Measurements from ENCODE around the gene TAS2R39. TPM values are rescaled to one million over a fixed set of nuclear protein-coding genes. Genes with fewer than 3 reads are reported as not detected.

TAS2R39 gene
- total and polyA plus RNA-seq, 7 donors: 0.10 TPM; not detected in 6

DNA sequence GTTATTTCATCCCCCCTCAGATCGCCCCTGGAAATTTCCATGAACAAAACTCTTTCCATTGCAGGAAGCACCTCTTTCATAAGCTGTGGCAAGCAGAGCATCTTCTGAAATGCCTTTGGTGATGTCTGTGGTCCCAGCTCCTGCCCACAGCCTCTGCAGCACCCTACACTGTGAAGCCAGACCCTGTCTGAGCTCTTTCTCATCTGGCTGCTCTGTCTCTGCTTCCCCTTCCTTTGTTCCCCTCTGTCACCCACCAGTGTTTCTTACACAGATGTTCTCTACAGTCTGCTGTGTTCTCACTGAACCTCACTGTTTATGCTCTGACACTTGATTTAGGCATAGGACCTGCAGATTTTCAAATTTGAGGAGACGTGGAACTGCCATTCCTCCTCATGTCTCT, 1.9 kb upstream of the TAS2R39 start:
- Histone ChIP-seq H3K9me3 (peaks cover 22% of the 10 kb centered on the region), H3K27me3 (ENCODE audit: insufficient read depth in 3 of 3, low read length in 2 of 3) (peaks cover 0 to 6% (median 0%) of the 10 kb centered on the region in 3 donors), H3K4me1 (no peaks in the 10 kb centered on the region), H3K36me3 (ENCODE audit: insufficient read depth in 1 of 2, low read depth in 1 of 2) (no peaks in the 10 kb centered on the region), H3K4me3 (no peak overlapping the region), H3K27ac (no peak overlapping the region)
- intact Hi-C loops (cut with DNase I): loop anchor here in 1 of 2 donors (1.0 kb wide), 1 partner anchor 16 kb away; no protein-coding TSS in a partner anchor
- DNase-seq (no peak), ATAC-seq (no peak)
- TF ChIP-seq CTCF (IDR thresholded peaks at IDR 0.05): no peak
- WGBS, 3 donors: 86 to 94% (median 88%) methylated on average over 2 of the region's 2 CpGs

DNA sequence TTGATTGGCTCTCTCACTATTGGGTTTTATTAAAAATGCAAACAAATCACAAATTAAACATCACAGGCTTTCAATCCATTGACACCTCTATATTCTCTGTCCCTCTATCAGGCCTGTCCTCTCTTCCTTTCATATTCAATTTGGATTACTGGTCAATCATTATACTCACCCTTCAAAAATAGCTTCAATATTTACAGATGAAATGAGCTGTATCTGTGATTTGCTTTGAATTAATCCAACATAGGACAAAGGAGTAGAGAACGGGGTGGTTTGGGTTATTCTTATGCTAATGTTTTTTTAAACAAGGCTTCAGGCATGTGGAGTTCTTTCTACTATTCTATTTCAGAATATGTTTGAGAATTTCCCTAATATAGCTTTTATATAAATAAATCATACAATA, 2.3 kb downstream of the TAS2R39 start:
- no peak overlapping the region for H3K27ac ChIP-seq
- no peak for ATAC-seq
- intact Hi-C loops (cut with DNase I): no loop called here
- no peaks in the 10 kb centered on the region for H3K9me3 ChIP-seq
- no peak for TF ChIP-seq CTCF (IDR thresholded peaks at IDR 0.05)
- no peaks in the 10 kb centered on the region for H3K36me3 ChIP-seq (ENCODE audit: insufficient read depth in 1 of 2, low read depth in 1 of 2)
- H3K27me3 ChIP-seq (ENCODE audit: insufficient read depth in 3 of 3, low read length in 2 of 3): peaks cover 0 to 6% (median 0%) of the 10 kb centered on the region in 3 donors
- WGBS, 3 donors: 70 to 84% (median 77%) methylated on average over 1 of the region's 1 CpG
- no peaks in the 10 kb centered on the region for H3K4me1 ChIP-seq
- H3K4me3 ChIP-seq: no peak overlapping the region
- DNase-seq: no peak

- TF ChIP-seq CTCF (IDR thresholded peaks at IDR 0.05): no peak
- Histone ChIP-seq H3K4me1 (no peaks in the 10 kb centered on the region), H3K27ac (no peak overlapping the region), H3K4me3 (no peak overlapping the region), H3K36me3 (ENCODE audit: insufficient read depth in 1 of 2, low read depth in 1 of 2) (no peaks in the 10 kb centered on the region), H3K9me3 (no peaks in the 10 kb centered on the region), H3K27me3 (ENCODE audit: insufficient read depth in 3 of 3, low read length in 2 of 3) (peaks cover 0 to 6% (median 0%) of the 10 kb centered on the region in 3 donors)
- ATAC-seq (no peak), DNase-seq (no peak)
- intact Hi-C loops (cut with DNase I): no loop called here
- 66 to 71% (median 67%) methylated on average over 6 of the region's 6 CpGs for WGBS, 3 donors
Observed at GRCh38 chr7:143188994-143189393, 5.8 kb downstream of the TAS2R39 start.

- Histone ChIP-seq H3K4me1 (no peaks in the 10 kb centered on the region), H3K4me3 (no peak overlapping the region), H3K36me3 (ENCODE audit: insufficient read depth in 1 of 2, low read depth in 1 of 2) (no peaks in the 10 kb centered on the region), H3K27ac (no peak overlapping the region), H3K9me3 (peaks cover 12% of the 10 kb centered on the region), H3K27me3 (ENCODE audit: insufficient read depth in 3 of 3, low read length in 2 of 3) (no peaks in the 10 kb centered on the region)
- no peak for TF ChIP-seq CTCF (IDR thresholded peaks at IDR 0.05)
- ATAC-seq: no peak
- 80 to 85% (median 82%) methylated on average over 2 of the region's 2 CpGs for WGBS, 3 donors
- DNase-seq: no peak
- intact Hi-C loops (cut with DNase I): no loop called here
Observed at GRCh38 chr7:143193880-143194279, 10.7 kb downstream of the TAS2R39 start.

GRCh38 chr7:143199040-143199439, 15.8 kb downstream of the TAS2R39 start:
- ATAC-seq (no peak), DNase-seq (no peak)
- 70 to 80% (median 78%) methylated on average over 4 of the region's 4 CpGs for WGBS, 3 donors
- Histone ChIP-seq H3K4me3 (no peak overlapping the region), H3K27ac (no peak overlapping the region), H3K9me3 (peaks cover 12% of the 10 kb centered on the region), H3K27me3 (ENCODE audit: insufficient read depth in 3 of 3, low read length in 2 of 3) (no peaks in the 10 kb centered on the region), H3K4me1 (no peaks in the 10 kb centered on the region), H3K36me3 (ENCODE audit: insufficient read depth in 1 of 2, low read depth in 1 of 2) (no peaks in the 10 kb centered on the region)
- no peak for TF ChIP-seq CTCF (IDR thresholded peaks at IDR 0.05)
- intact Hi-C loops (cut with DNase I): no loop called here

Measured in psoas muscle (tissue), 8 donors.